HepG2 (cell line): ENCODE measurements around the gene CASP3. TPM values are rescaled to one million over a fixed set of nuclear protein-coding genes. Genes with fewer than 3 reads are reported as not detected.
A peak's percentile ranks its signal among the peaks of the same experiment; 100 is the strongest.

Experiments
- ATAC-seq: fragments of 200-7000 bp; cut with Tn5 transposase; 3 replicates; pipeline ENCODE4 v1.9.1; 2020; ENCODE audit warnings: mild to moderate bottlenecking, moderate library complexity
- BruUV-seq: library from RNA; stranded (reverse); fragments of 400-500 nt; replicated peaks from 2 replicates; lab custom pipeline; 2021; lab: Mats Ljungman, UMichigan
- CTCF ChIA-PET: fragments of 300-600 bp; formaldehyde crosslinking; extraction: SDS; loops from one replicate; lab custom pipeline; 2021; ENCODE audit warnings: low total read pairs, inconsistent platforms, low intra/inter-chr PET ratio; lab: Yijun Ruan, JAX
- POLR2A ChIA-PET: fragments of 350-600 bp; sonication (Branson Sonifier 250); formaldehyde crosslinking; loops from one replicate; lab custom pipeline; 2020; ENCODE audit warnings: antibody characterized with exemption, inconsistent platforms; lab: Yijun Ruan, JAX
- DNase-seq: peaks from one replicate; pipeline ENCODE4 v3.0.0-alpha.2; 2015; ENCODE audit warnings: low spot score
- FAIRE-seq: peaks from 3 replicates; lab custom pipeline; 2011; peaks lifted over from hg19 to GRCh38; lab: Jason Lieb, UNC
- H2AFZ ChIP-seq: one replicate; pipeline ENCODE4 v1.6.1; 2011; ENCODE audit warnings: low read length, inconsistent platforms
- H3K27ac ChIP-seq: fragments of 300-600 bp; 3 replicates; pipeline ENCODE4 v1.8.0; 2011; ENCODE audit warnings: mixed run types, mild to moderate bottlenecking, mixed read lengths, low read length, inconsistent platforms; ENCODE audit not compliant: insufficient read depth; ENCODE audit errors: extremely low read length
- H3K27me3 ChIP-seq, 2 experiments: fragments of 200-600 bp in 1 of 2; 2 replicates in 1 of 2; 3 replicates in 1 of 2; pipeline versions ENCODE4 v1.6.0 to v1.8.0; 2011; ENCODE audit warnings: low read length in 2 of 2, mild to moderate bottlenecking in 2 of 2, moderate library complexity in 2 of 2, inconsistent platforms in 1 of 2; ENCODE audit not compliant: insufficient read depth in 2 of 2, control insufficient read depth in 1 of 2
- H3K36me3 ChIP-seq, 2 experiments: fragments of 200-600 bp in 1 of 2; replicated peaks in 1 of 2; 2 replicates in 1 of 2; 3 replicates in 1 of 2; pipeline versions ENCODE4 v1.5.1 to v1.8.0; 2011; ENCODE audit warnings: low read length in 2 of 2, inconsistent platforms in 1 of 2; ENCODE audit not compliant: insufficient read depth in 2 of 2, control insufficient read depth in 1 of 2
- H3K4me1 ChIP-seq: 2 replicates; pipeline ENCODE4 v1.5.1; 2012; ENCODE audit warnings: low read length, inconsistent platforms; ENCODE audit not compliant: insufficient read depth
- H3K4me2 ChIP-seq: 2 replicates; pipeline ENCODE4 v1.6.0; 2011; ENCODE audit warnings: low read depth, low read length, inconsistent platforms
- H3K4me3 ChIP-seq, 3 experiments: fragments of 200-600 bp in 1 of 3; sonication (generic), shearing (Covaris generic) in 1 of 3; replicated peaks in 1 of 3; 2 replicates each; pipeline ENCODE4 v1.5.1; 2011 to 2016; ENCODE audit warnings: low read length in 3 of 3, inconsistent platforms in 2 of 3, low read depth in 2 of 3, mild to moderate bottlenecking in 2 of 3, control low read depth in 1 of 3, mixed read lengths in 1 of 3; ENCODE audit not compliant: insufficient read depth in 1 of 3
- H3K79me2 ChIP-seq: one replicate; pipeline ENCODE4 v1.6.1; 2011; ENCODE audit warnings: low read length, inconsistent platforms; ENCODE audit not compliant: insufficient read depth
- H3K9ac ChIP-seq: 2 replicates; pipeline ENCODE4 v1.6.0; 2011; ENCODE audit warnings: mild to moderate bottlenecking, low read depth, low read length, inconsistent platforms; ENCODE audit not compliant: insufficient read depth
- H3K9me3 ChIP-seq: 2 replicates; pipeline ENCODE4 v1.5.1; 2012; ENCODE audit warnings: mild to moderate bottlenecking, low read length
- H4K20me1 ChIP-seq: 2 replicates; pipeline ENCODE4 v1.6.0; 2011; ENCODE audit warnings: inconsistent platforms, mild to moderate bottlenecking, low read length, moderate library complexity; ENCODE audit not compliant: insufficient read depth
- AKNA ChIP-seq: sonication (generic); formaldehyde crosslinking; IDR thresholded peaks from 2 replicates; pipeline ENCODE4 v1.4.0; 2020; ENCODE audit warnings: missing genetic modification reagents, borderline replicate concordance
- BCL3 ChIP-seq: sonication (generic); formaldehyde crosslinking; IDR thresholded peaks from 2 replicates; pipeline ENCODE4 v1.5.1; 2020; ENCODE audit warnings: mild to moderate bottlenecking, missing genetic modification reagents, moderate library complexity
- BCL6 ChIP-seq: IDR thresholded peaks from 2 replicates; pipeline ENCODE4 v1.6.1; 2016; ENCODE audit warnings: missing genetic modification reagents, missing compliant biosample characterization
- CEBPB ChIP-seq: IDR thresholded peaks from 2 replicates; pipeline ENCODE4 v1.6.1; 2011; ENCODE audit warnings: low read depth, low read length, improper control_type of control experiment, borderline replicate concordance
- DMAP1 ChIP-seq: IDR thresholded peaks from 2 replicates; pipeline ENCODE4 v1.6.1; 2016
- HOXD1 ChIP-seq: sonication (generic); formaldehyde crosslinking; IDR thresholded peaks from 2 replicates; pipeline ENCODE4 v1.5.0; 2020; ENCODE audit warnings: missing genetic modification reagents
- JUN ChIP-seq: sonication (generic); formaldehyde crosslinking; IDR thresholded peaks from 2 replicates; pipeline ENCODE4 v1.4.0; 2020; ENCODE audit warnings: mild to moderate bottlenecking, missing genetic modification reagents
- MXD4 ChIP-seq: IDR thresholded peaks from 2 replicates; pipeline ENCODE4 v1.6.1; 2016; ENCODE audit warnings: mild to moderate bottlenecking, missing biosample characterization, missing genetic modification reagents
- NR2F1 ChIP-seq, 2 experiments: fragments of 450-650 bp in 1 of 2; formaldehyde crosslinking in 1 of 2; IDR thresholded peaks; 2 replicates each; pipeline versions ENCODE4 v1.5.0 to v1.6.1; 2016 to 2020; ENCODE audit warnings: mild to moderate bottlenecking in 1 of 2, missing compliant biosample characterization in 1 of 2, missing genetic modification reagents in 1 of 2, moderate library complexity in 1 of 2
- NR2F6 ChIP-seq, 2 experiments: IDR thresholded peaks; 2 replicates each; pipeline ENCODE4 v1.6.1; 2016; ENCODE audit warnings: antibody characterized with exemption in 1 of 2, mild to moderate bottlenecking in 1 of 2
- PAF1 ChIP-seq: IDR thresholded peaks from 2 replicates; pipeline ENCODE4 v1.6.1; 2016; ENCODE audit warnings: missing genetic modification reagents, missing compliant biosample characterization
- POLR2AphosphoS2 ChIP-seq: IDR thresholded peaks from 2 replicates; pipeline ENCODE4 v1.6.1; 2011; ENCODE audit warnings: low read depth, low read length, improper control_type of control experiment
- RARA ChIP-seq: IDR thresholded peaks from 2 replicates; pipeline ENCODE4 v1.6.1; 2016; ENCODE audit warnings: missing genetic modification reagents, missing compliant biosample characterization
- RXRB ChIP-seq: IDR thresholded peaks from 2 replicates; pipeline ENCODE4 v1.6.1; 2016; ENCODE audit warnings: borderline replicate concordance, missing genetic modification reagents, missing compliant biosample characterization
- ZKSCAN5 ChIP-seq: sonication (generic); formaldehyde crosslinking; IDR thresholded peaks from 2 replicates; pipeline ENCODE4 v1.5.1; 2020; ENCODE audit warnings: mild to moderate bottlenecking, missing genetic modification reagents
- ZNF136 ChIP-seq: sonication (generic); formaldehyde crosslinking; IDR thresholded peaks from 2 replicates; pipeline ENCODE4 v1.8.1; 2022; ENCODE audit warnings: low read depth, mild to moderate bottlenecking, moderate library complexity, missing genetic modification reagents
- ZNF20 ChIP-seq: sonication (generic); formaldehyde crosslinking; IDR thresholded peaks from 2 replicates; pipeline ENCODE4 v1.4.0; 2020; ENCODE audit warnings: mild to moderate bottlenecking, moderate library complexity, missing genetic modification reagents
- ZNF256 ChIP-seq: sonication (generic); formaldehyde crosslinking; conservative IDR thresholded peaks from 2 replicates; pipeline ENCODE4 v1.4.0; 2020; ENCODE audit warnings: missing genetic modification reagents
- ZNF350 ChIP-seq: sonication (generic); formaldehyde crosslinking; IDR thresholded peaks from 2 replicates; pipeline ENCODE4 v1.4.0; 2020; ENCODE audit warnings: mild to moderate bottlenecking, low read depth, missing genetic modification reagents, borderline replicate concordance
- ZNF431 ChIP-seq: sonication (generic); formaldehyde crosslinking; IDR thresholded peaks from 2 replicates; pipeline ENCODE4 v1.9.0; 2022; ENCODE audit warnings: missing genetic modification reagents, low read depth, mild to moderate bottlenecking, borderline replicate concordance
- ZNF766 ChIP-seq: sonication (generic); formaldehyde crosslinking; IDR thresholded peaks from 2 replicates; pipeline ENCODE4 v1.5.0; 2020; ENCODE audit warnings: missing genetic modification reagents, borderline replicate concordance
- WGBS: methylation state at CpG from one replicate; pipeline ENCODE4 v1.1.6; 2017; ENCODE audit warnings: low lambda C conversion rate; 5-methylcytosine and 5-hydroxymethylcytosine counted together
- in situ Hi-C: cut with HindIII; loops from 2 replicates; pipeline ENCODE4 v1.10.0; 2017; ENCODE audit warnings: low pct_unique_long_range_greater_than_20kb; ENCODE audit not compliant: extremely low pct_ligation_motif_present
- intact Hi-C: fragments of 100-400 bp; cut with micrococcal nuclease; formaldehyde crosslinking; loops from one replicate; pipeline ENCODE4 v1.10.0; 2022; ENCODE audit not compliant: unreplicated experiment
- polyA plus RNA-seq, 8 experiments: library from polyadenylated mRNA; depleted of rRNA in 3 of 8; stranded (reverse) in 7 of 8; unstranded in 1 of 8; fragments of >200 nt; fragmentation: Illumina TruSeq in 4 of 8; extraction: Trizol in 4 of 8; gene quantifications; 2 replicates each; pipeline versions ENCODE4 v1.2.1 to v1.2.3, GENCODE V29; 2011 to 2016; ENCODE audit warnings: low read depth in 4 of 8, missing spikeins in 1 of 8, mixed read lengths in 1 of 8; ENCODE audit not compliant: insufficient read depth in 1 of 8
- total RNA-seq, 5 experiments: library from RNA; depleted of rRNA; stranded (reverse); fragments of >200 nt; fragmentation: Illumina TruSeq; extraction: Trizol; gene quantifications; 2 replicates each; pipeline ENCODE4 v1.2.3, GENCODE V29; 2016; ENCODE audit warnings: low read depth in 1 of 5

The CASP3 gene
- total and polyA plus RNA-seq, 2 of the 13 experiments (the other 11 are each of a cell fraction or from before 2014, with no cell fraction given) = 26.0 to 77.8 TPM

GRCh38 chr4:184635381-184635780 is 13.9 kb downstream of the CASP3 start:
- FAIRE-seq = peak; percentile 37
- intact Hi-C loops = no loop called here
- DNase-seq = no peak
- H3K4me1 ChIP-seq = peaks cover 26% of the 10 kb centered on the region
- no peaks in the 10 kb centered on the region for H3K9me3 ChIP-seq
- no peak overlapping the region for H3K4me2 ChIP-seq
- in situ Hi-C loops = no loop called here
- no peak overlapping the region for H3K9ac ChIP-seq
- no peak overlapping the region for H2AFZ ChIP-seq
- H3K79me2 ChIP-seq = peaks cover 24% of the 10 kb centered on the region
- ChIA-PET POLR2A (interaction anchor here (2.0 kb wide), 1 partner anchor 14 kb away, joined by 10 read pairs; the partner anchor contains the start of genes CASP3 and PRIMPOL), CTCF (no interaction called here)
- WGBS = 44% methylated on average over 3 of the region's 3 CpGs
- H3K27ac ChIP-seq = no peak overlapping the region
- ATAC-seq = no peak
- no peaks in the 10 kb centered on the region for H3K27me3 ChIP-seq
- no peak overlapping the region for H3K4me3 ChIP-seq
- no TSS peak for BruUV-seq
- peaks cover 15 to 51% of the 10 kb centered on the region in 2 experiments for H3K36me3 ChIP-seq
- H4K20me1 ChIP-seq = no peaks in the 10 kb centered on the region
- no peak for TF ChIP-seq ZNF431 (CRISPR knock-in tag)
- no peak for TF ChIP-seq BCL3 (CRISPR knock-in tag)
- no peak for TF ChIP-seq ZKSCAN5 (CRISPR knock-in tag)
- no peak for TF ChIP-seq ZNF136 (CRISPR knock-in tag)
- TF ChIP-seq RXRB (CRISPR knock-in tag) = peak; percentile 73
- TF ChIP-seq PAF1 (CRISPR knock-in tag) = no peak
- TF ChIP-seq MXD4 (CRISPR knock-in tag) = no peak
- TF ChIP-seq JUN (CRISPR knock-in tag) = no peak
- no peak for TF ChIP-seq ZNF766
- TF ChIP-seq AKNA (CRISPR knock-in tag) = no peak
- no peak for TF ChIP-seq DMAP1 (CRISPR knock-in tag)
- peak; percentile 30; the same call in 1 of the 2 replicates for TF ChIP-seq RARA (CRISPR knock-in tag)
- TF ChIP-seq CEBPB = peak; percentile 68; the same call in 1 of the 2 replicates
- peak in 1 of 2 experiments; percentile 58; a peak in 2 of 4 replicates for TF ChIP-seq NR2F1 (CRISPR knock-in tag; IDR thresholded peaks at IDR 0.05)
- TF ChIP-seq NR2F6 (IDR thresholded peaks at IDR 0.05) = peak; percentile 73
- TF ChIP-seq NR2F6 (CRISPR knock-in tag; IDR thresholded peaks at IDR 0.05) = peak; percentile 47
- no peak for TF ChIP-seq BCL6 (CRISPR knock-in tag)
- no peak for TF ChIP-seq POLR2AphosphoS2
- no peak for TF ChIP-seq HOXD1 (CRISPR knock-in tag)
- TF ChIP-seq ZNF256 = no peak
- no peak for TF ChIP-seq ZNF20 (CRISPR knock-in tag)
- no peak for TF ChIP-seq ZNF350 (CRISPR knock-in tag)
